Mesothelial cell of epicardium (in vitro differentiated cells): Measurements from ENCODE around the gene BAK1. TPM values are rescaled to one million over a fixed set of nuclear protein-coding genes. Genes with fewer than 3 reads are reported as not detected.
A peak's percentile ranks its signal among the peaks of the same experiment; 100 is the strongest.
"Not testable (repeated sequence)": the region's sequence is repeated elsewhere in the genome, so short reads cannot be mapped to it uniquely, and the experiment has no call there.

Experiments used
- DNase-seq, 2 experiments: peaks; one replicate each; pipeline ENCODE4 v3.0.0; 2021; ENCODE audit warnings: low spot score in 2 of 2; ENCODE audit not compliant: unreplicated experiment in 2 of 2
- H3K27ac Mint-ChIP-seq: 2 replicates; pipeline ENCODE4 v1.8.0; 2021; ENCODE audit warnings: mixed read lengths
- H3K27me3 Mint-ChIP-seq: 2 replicates; pipeline ENCODE4 v1.8.0; 2021; ENCODE audit warnings: low read depth, mixed read lengths
- H3K36me3 Mint-ChIP-seq: 2 replicates; pipeline ENCODE4 v1.8.0; 2021; ENCODE audit warnings: mixed read lengths
- H3K4me1 Mint-ChIP-seq: 2 replicates; pipeline ENCODE4 v1.8.0; 2021; ENCODE audit warnings: mixed read lengths
- H3K4me3 Mint-ChIP-seq: 2 replicates; pipeline ENCODE4 v1.8.0; 2021; ENCODE audit warnings: mild to moderate bottlenecking, moderate library complexity, mixed read lengths
- H3K9me3 Mint-ChIP-seq: 2 replicates; pipeline ENCODE4 v1.8.0; 2021; ENCODE audit warnings: mixed read lengths
- CTCF ChIP-seq: fragments of 200-600 bp; sonication (generic); IDR thresholded peaks from one replicate; pipeline ENCODE4 v1.5.0; 2021; ENCODE audit warnings: antibody characterized with exemption; ENCODE audit not compliant: unreplicated experiment
- total RNA-seq: library from RNA; stranded (reverse); gene quantifications from 3 replicates; pipeline ENCODE4 v1.2.1, GENCODE V29; 2021

BAK1 gene
- total RNA-seq, 1 donor from 2014 or later = 15.0 TPM

GRCh38 chr6:33599413-33599938 lies 19.4 kb upstream of the BAK1 start:
- H3K9me3 Mint-ChIP-seq = no peaks in the 10 kb centered on the region
- no peaks in the 10 kb centered on the region for H3K4me1 Mint-ChIP-seq
- no peaks in the 10 kb centered on the region for H3K27me3 Mint-ChIP-seq
- DNase-seq = no peak
- TF ChIP-seq CTCF = no peak
- H3K36me3 Mint-ChIP-seq = no peaks in the 10 kb centered on the region
- H3K4me3 Mint-ChIP-seq = no peak overlapping the region
- H3K27ac Mint-ChIP-seq = no peak overlapping the region

GRCh38 chr6:33597551-33598322 lies 17.7 kb upstream of the BAK1 start:
- Mint-ChIP-seq H3K27ac (no peak overlapping the region), H3K36me3 (no peaks in the 10 kb centered on the region), H3K4me3 (no peak overlapping the region), H3K4me1 (peaks cover 6% of the 10 kb centered on the region), H3K9me3 (no peaks in the 10 kb centered on the region), H3K27me3 (peaks cover 6% of the 10 kb centered on the region)
- TF ChIP-seq CTCF = no peak
- no peak for DNase-seq

GRCh38 chr6:33596894-33597293 lies 16.8 kb upstream of the BAK1 start:
- Mint-ChIP-seq H3K4me1 (peaks cover 12% of the 10 kb centered on the region), H3K27me3 (peaks cover 13% of the 10 kb centered on the region)
- not testable (repeated sequence) for H3K36me3 Mint-ChIP-seq, H3K27ac Mint-ChIP-seq, DNase-seq, H3K4me3 Mint-ChIP-seq, H3K9me3 Mint-ChIP-seq

GRCh38 chr6:33595001-33595846 lies 15.1 kb upstream of the BAK1 start:
- no peak overlapping the region for H3K4me3 Mint-ChIP-seq
- no peak for DNase-seq
- H3K9me3 Mint-ChIP-seq = no peaks in the 10 kb centered on the region
- peaks cover 16% of the 10 kb centered on the region for H3K4me1 Mint-ChIP-seq
- H3K27me3 Mint-ChIP-seq = peaks cover 13% of the 10 kb centered on the region
- H3K36me3 Mint-ChIP-seq = no peaks in the 10 kb centered on the region
- no peak for TF ChIP-seq CTCF
- H3K27ac Mint-ChIP-seq = no peak overlapping the region

- no peaks in the 10 kb centered on the region for H3K9me3 Mint-ChIP-seq
- no peak overlapping the region for H3K27ac Mint-ChIP-seq
- no peaks in the 10 kb centered on the region for H3K36me3 Mint-ChIP-seq
- H3K27me3 Mint-ChIP-seq = peaks cover 13% of the 10 kb centered on the region
- DNase-seq = no peak
- peaks cover 21% of the 10 kb centered on the region for H3K4me1 Mint-ChIP-seq
- no peak for TF ChIP-seq CTCF
- peak overlapping the region; percentile 58 for H3K4me3 Mint-ChIP-seq
These were observed 13.3 kb upstream of the BAK1 start for GRCh38 chr6:33593414-33593727.
